HepG2 (cell line): ENCODE data around the gene APOC3. TPM values are rescaled to one million over a fixed set of nuclear protein-coding genes. Genes with fewer than 3 reads are reported as not detected.

Source experiments
- AKNA ChIP-seq: sonication (generic); formaldehyde crosslinking; IDR thresholded peaks from 2 replicates; pipeline ENCODE4 v1.4.0; 2020; ENCODE audit warnings: missing genetic modification reagents, borderline replicate concordance
- ARHGAP35 ChIP-seq: sonication (generic); formaldehyde crosslinking; IDR thresholded peaks from 2 replicates; pipeline ENCODE4 v1.9.0; 2022; ENCODE audit warnings: mild to moderate bottlenecking, inconsistent platforms, moderate library complexity, missing genetic modification reagents, borderline replicate concordance
- ARNT ChIP-seq: fragments of 450-650 bp; IDR thresholded peaks from 2 replicates; pipeline ENCODE4 v1.6.1; 2017
- DMTF1 ChIP-seq: sonication (generic); formaldehyde crosslinking; IDR thresholded peaks from 2 replicates; pipeline ENCODE4 v1.4.0; 2020; ENCODE audit warnings: mild to moderate bottlenecking, missing genetic modification reagents
- NR2C2 ChIP-seq: sonication (generic); formaldehyde crosslinking; IDR thresholded peaks from 2 replicates; pipeline ENCODE4 v1.4.0; 2020; ENCODE audit warnings: missing genetic modification reagents, mild to moderate bottlenecking, moderate library complexity, borderline replicate concordance
- ONECUT2 ChIP-seq: sonication (generic); formaldehyde crosslinking; IDR thresholded peaks from 2 replicates; pipeline ENCODE4 v1.4.0; 2020; ENCODE audit warnings: missing genetic modification reagents
- PAX8 ChIP-seq: sonication (generic); formaldehyde crosslinking; IDR thresholded peaks from 2 replicates; pipeline ENCODE4 v1.8.0; 2022; ENCODE audit warnings: mild to moderate bottlenecking, missing genetic modification reagents, borderline replicate concordance
- ZNF30 ChIP-seq: sonication (generic); formaldehyde crosslinking; IDR thresholded peaks from 2 replicates; pipeline ENCODE4 v1.5.0; 2020; ENCODE audit warnings: mild to moderate bottlenecking, missing genetic modification reagents
- polyA plus RNA-seq, 8 experiments: library from polyadenylated mRNA; depleted of rRNA in 3 of 8; stranded (reverse) in 7 of 8; unstranded in 1 of 8; fragments of >200 nt; fragmentation: Illumina TruSeq in 4 of 8; extraction: Trizol in 4 of 8; gene quantifications; 2 replicates each; pipeline versions ENCODE4 v1.2.1 to v1.2.3, GENCODE V29; 2011 to 2016; ENCODE audit warnings: low read depth in 4 of 8, missing spikeins in 1 of 8, mixed read lengths in 1 of 8; ENCODE audit not compliant: insufficient read depth in 1 of 8
- total RNA-seq, 5 experiments: library from RNA; depleted of rRNA; stranded (reverse); fragments of >200 nt; fragmentation: Illumina TruSeq; extraction: Trizol; gene quantifications; 2 replicates each; pipeline ENCODE4 v1.2.3, GENCODE V29; 2016; ENCODE audit warnings: low read depth in 1 of 5

APOC3 gene
- total and polyA plus RNA-seq, 2 of the 13 experiments (the other 11 are each of a cell fraction or from before 2014, with no cell fraction given), result 314 to 687 TPM

GRCh38 chr11:116819049-116819448, 10.7 kb upstream of the APOC3 start (continued):
- TF ChIP-seq AKNA (CRISPR knock-in tag) (no peak), ONECUT2 (CRISPR knock-in tag) (no peak), DMTF1 (CRISPR knock-in tag) (no peak), ARHGAP35 (CRISPR knock-in tag) (no peak), NR2C2 (CRISPR knock-in tag) (no peak), ZNF30 (no peak), PAX8 (CRISPR knock-in tag) (no peak), ARNT (no peak)
